Panc1 (cell line): ENCODE results near the gene MSANTD1. TPM values are rescaled to one million over a fixed set of nuclear protein-coding genes. Genes with fewer than 3 reads are reported as not detected.

Experiments used
- ATAC-seq: fragments of 200-7000 bp; cut with Tn5 transposase; 2 replicates; pipeline ENCODE4 v1.9.1; 2020; ENCODE audit warnings: mild to moderate bottlenecking, moderate library complexity
- BruUV-seq: library from RNA; stranded (reverse); fragments of 400-500 nt; replicated peaks from 2 replicates; lab custom pipeline; 2021; lab: Mats Ljungman, UMichigan
- CTCF ChIA-PET: fragments of 300-600 bp; sonication (Branson Sonifier 250); formaldehyde crosslinking; loops from one replicate; lab custom pipeline; 2022; ENCODE audit warnings: antibody characterized with exemption; lab: Charles Lee
- POLR2A ChIA-PET: fragments of 300-600 bp; sonication (Branson Sonifier 250); formaldehyde crosslinking; loops from one replicate; lab custom pipeline; 2022; ENCODE audit warnings: antibody characterized with exemption; lab: Charles Lee
- DNase-seq: peaks from one replicate; pipeline ENCODE4 v3.0.0-alpha.2; 2010; ENCODE audit warnings: low read depth, low spot score
- H3K27ac ChIP-seq: 2 replicates; pipeline ENCODE4 v1.5.1; 2011; ENCODE audit warnings: mild to moderate bottlenecking, low read length, inconsistent platforms
- H3K27me3 ChIP-seq: fragments of 200-500 bp; sonication (Bioruptor generic); 2 replicates; pipeline ENCODE4 v1.6.0; 2014; ENCODE audit warnings: low read length, inconsistent platforms; ENCODE audit not compliant: control insufficient read depth, insufficient read depth
- H3K36me3 ChIP-seq: fragments of 200-500 bp; sonication (Bioruptor generic); 2 replicates; pipeline ENCODE4 v1.5.1; 2014; ENCODE audit warnings: inconsistent platforms, mild to moderate bottlenecking, low read length, moderate library complexity; ENCODE audit not compliant: control insufficient read depth, insufficient read depth
- H3K4me1 ChIP-seq: 2 replicates; pipeline ENCODE4 v1.5.1; 2011; ENCODE audit warnings: inconsistent platforms, mild to moderate bottlenecking, low read length, moderate library complexity; ENCODE audit not compliant: control insufficient read depth, insufficient read depth
- H3K4me3 ChIP-seq, 2 experiments: 2 replicates each; pipeline ENCODE4 v1.5.1; 2011 to 2012; ENCODE audit warnings: low read depth in 2 of 2, low read length in 2 of 2, mild to moderate bottlenecking in 2 of 2, inconsistent platforms in 1 of 2, moderate library complexity in 1 of 2
- H3K9me3 ChIP-seq: fragments of 200-500 bp; sonication (Bioruptor generic); 2 replicates; pipeline ENCODE4 v1.5.1; 2014; ENCODE audit warnings: low read depth, mild to moderate bottlenecking, inconsistent platforms, low read length, moderate library complexity; ENCODE audit not compliant: control insufficient read depth, insufficient read depth
- CTCF ChIP-seq: fragments of 450-650 bp; IDR thresholded peaks from 2 replicates; pipeline ENCODE4 v1.5.1; 2017; ENCODE audit warnings: mild to moderate bottlenecking
- POLR2AphosphoS5 ChIP-seq: IDR thresholded peaks from 2 replicates; pipeline ENCODE4 v1.6.1; 2012; ENCODE audit warnings: mild to moderate bottlenecking, low read depth, low read length, moderate library complexity
- SIN3A ChIP-seq: IDR thresholded peaks from 2 replicates; pipeline ENCODE4 v1.6.1; 2012; ENCODE audit warnings: low read depth, mild to moderate bottlenecking, low read length, moderate library complexity, borderline replicate concordance; ENCODE audit not compliant: insufficient read depth
- TCF7L2 ChIP-seq: IDR thresholded peaks from 2 replicates; pipeline ENCODE4 v1.6.1; 2011; ENCODE audit warnings: mild to moderate bottlenecking, low read depth, low read length, inconsistent platforms
- in situ Hi-C: cut with HindIII; loops from 2 replicates; pipeline ENCODE4 v1.10.0; 2016; ENCODE audit warnings: low sequenced_read_pairs, low pct_unique_long_range_greater_than_20kb
- intact Hi-C: fragments of 100-400 bp; cut with micrococcal nuclease; formaldehyde crosslinking; loops from one replicate; pipeline ENCODE4 v1.10.0; 2022; ENCODE audit not compliant: unreplicated experiment
- total RNA-seq: library from RNA; stranded (reverse); gene quantifications from one replicate; pipeline ENCODE4 v1.2.1, GENCODE V29; 2021; ENCODE audit not compliant: unreplicated experiment
- TF ChIP-seq, protein P1 (sequence below), 2 experiments: IDR thresholded peaks; 2 replicates each; pipeline ENCODE4 v1.6.1; 2011 to 2012; ENCODE audit warnings: low read depth in 2 of 2, control low read depth in 1 of 2, low read length in 1 of 2, mild to moderate bottlenecking in 1 of 2, moderate library complexity in 1 of 2; ENCODE audit not compliant: insufficient read depth in 1 of 2

Gene MSANTD1
- total RNA-seq, 1 experiment from 2014 or later: 0.57 TPM

GRCh38 chr4:3251691-3252479 is 2.9 kb downstream of the MSANTD1 start:
- DNase-seq (no peak), ATAC-seq (no peak)
- no peaks in the 10 kb centered on the region for H3K9me3 ChIP-seq
- in situ Hi-C loops (no loop called here), intact Hi-C loops (no loop called here)
- no peak overlapping the region for H3K4me3 ChIP-seq
- ChIA-PET CTCF (no interaction called here), POLR2A (no interaction called here)
- H3K4me1 ChIP-seq: no peaks in the 10 kb centered on the region
- no peak for TF ChIP-seq CTCF
- TF ChIP-seq SIN3A: no peak
- TF ChIP-seq TCF7L2: no peak
- TF ChIP-seq, protein P1, sequence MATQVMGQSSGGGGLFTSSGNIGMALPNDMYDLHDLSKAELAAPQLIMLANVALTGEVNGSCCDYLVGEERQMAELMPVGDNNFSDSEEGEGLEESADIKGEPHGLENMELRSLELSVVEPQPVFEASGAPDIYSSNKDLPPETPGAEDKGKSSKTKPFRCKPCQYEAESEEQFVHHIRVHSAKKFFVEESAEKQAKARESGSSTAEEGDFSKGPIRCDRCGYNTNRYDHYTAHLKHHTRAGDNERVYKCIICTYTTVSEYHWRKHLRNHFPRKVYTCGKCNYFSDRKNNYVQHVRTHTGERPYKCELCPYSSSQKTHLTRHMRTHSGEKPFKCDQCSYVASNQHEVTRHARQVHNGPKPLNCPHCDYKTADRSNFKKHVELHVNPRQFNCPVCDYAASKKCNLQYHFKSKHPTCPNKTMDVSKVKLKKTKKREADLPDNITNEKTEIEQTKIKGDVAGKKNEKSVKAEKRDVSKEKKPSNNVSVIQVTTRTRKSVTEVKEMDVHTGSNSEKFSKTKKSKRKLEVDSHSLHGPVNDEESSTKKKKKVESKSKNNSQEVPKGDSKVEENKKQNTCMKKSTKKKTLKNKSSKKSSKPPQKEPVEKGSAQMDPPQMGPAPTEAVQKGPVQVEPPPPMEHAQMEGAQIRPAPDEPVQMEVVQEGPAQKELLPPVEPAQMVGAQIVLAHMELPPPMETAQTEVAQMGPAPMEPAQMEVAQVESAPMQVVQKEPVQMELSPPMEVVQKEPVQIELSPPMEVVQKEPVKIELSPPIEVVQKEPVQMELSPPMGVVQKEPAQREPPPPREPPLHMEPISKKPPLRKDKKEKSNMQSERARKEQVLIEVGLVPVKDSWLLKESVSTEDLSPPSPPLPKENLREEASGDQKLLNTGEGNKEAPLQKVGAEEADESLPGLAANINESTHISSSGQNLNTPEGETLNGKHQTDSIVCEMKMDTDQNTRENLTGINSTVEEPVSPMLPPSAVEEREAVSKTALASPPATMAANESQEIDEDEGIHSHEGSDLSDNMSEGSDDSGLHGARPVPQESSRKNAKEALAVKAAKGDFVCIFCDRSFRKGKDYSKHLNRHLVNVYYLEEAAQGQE (IDR thresholded peaks at IDR 0.05; ENCODE audit: insufficient read depth in 1 of 2, low read depth in 2 of 2, low read length in 1 of 2): no peak
- TF ChIP-seq POLR2AphosphoS5: no peak
- H3K36me3 ChIP-seq: no peaks in the 10 kb centered on the region
- no peaks in the 10 kb centered on the region for H3K27me3 ChIP-seq
- BruUV-seq: no TSS peak
- no peak overlapping the region for H3K27ac ChIP-seq

DNA sequence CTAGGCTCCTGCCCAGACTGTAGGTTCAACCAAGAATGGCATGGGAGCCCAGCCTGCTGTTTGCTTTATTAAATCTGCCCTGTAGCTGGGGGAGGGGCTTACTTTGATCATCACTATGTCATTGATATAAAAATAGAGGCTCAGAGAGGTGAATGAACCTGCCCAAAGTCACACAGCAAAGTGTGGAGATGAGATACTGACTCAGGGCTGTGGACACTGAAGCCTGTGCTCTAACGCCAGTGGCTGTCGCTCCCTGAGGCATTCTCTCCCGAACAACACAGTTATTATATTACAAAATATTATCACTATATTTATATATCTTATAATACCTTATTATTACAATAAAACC is 3.5 kb downstream of the MSANTD1 start:
- Histone ChIP-seq H3K9me3 (no peaks in the 10 kb centered on the region), H3K4me3 (no peak overlapping the region), H3K27me3 (no peaks in the 10 kb centered on the region), H3K36me3 (no peaks in the 10 kb centered on the region), H3K4me1 (no peaks in the 10 kb centered on the region), H3K27ac (no peak overlapping the region)
- no TSS peak for BruUV-seq
- ChIA-PET POLR2A (no interaction called here), CTCF (no interaction called here)
- TF ChIP-seq TCF7L2 (no peak), SIN3A (no peak), POLR2AphosphoS5 (no peak), CTCF (no peak)
- TF ChIP-seq, protein P1 (IDR thresholded peaks at IDR 0.05; ENCODE audit: insufficient read depth in 1 of 2, low read depth in 2 of 2, low read length in 1 of 2): no peak
- intact Hi-C loops: no loop called here
- ATAC-seq: no peak
- in situ Hi-C loops: no loop called here
- no peak for DNase-seq
